Coronary artery (tissue), 2 donors: ENCODE data around the gene FAM180A.

ENCODE experiments used
- DNase-seq: peaks from one replicate; pipeline ENCODE4 v3.0.0-alpha.2; 2017; ENCODE audit warnings: low spot score
- H3K27ac ChIP-seq, 2 donors: fragments of 200-600 bp; sonication (generic); one replicate each; pipeline ENCODE4 v1.5.1; 2016 to 2019
- H3K4me3 ChIP-seq: fragments of 200-600 bp; sonication (generic); 2 replicates; pipeline ENCODE4 v1.5.1; 2016; ENCODE audit warnings: mild to moderate bottlenecking, moderate library complexity
- TF ChIP-seq, protein P1 (sequence below): fragments of 200-600 bp; sonication (generic); IDR thresholded peaks from one replicate; pipeline ENCODE4 v1.5.1; 2019; ENCODE audit warnings: antibody characterized with exemption

The FAM180A gene

DNA sequence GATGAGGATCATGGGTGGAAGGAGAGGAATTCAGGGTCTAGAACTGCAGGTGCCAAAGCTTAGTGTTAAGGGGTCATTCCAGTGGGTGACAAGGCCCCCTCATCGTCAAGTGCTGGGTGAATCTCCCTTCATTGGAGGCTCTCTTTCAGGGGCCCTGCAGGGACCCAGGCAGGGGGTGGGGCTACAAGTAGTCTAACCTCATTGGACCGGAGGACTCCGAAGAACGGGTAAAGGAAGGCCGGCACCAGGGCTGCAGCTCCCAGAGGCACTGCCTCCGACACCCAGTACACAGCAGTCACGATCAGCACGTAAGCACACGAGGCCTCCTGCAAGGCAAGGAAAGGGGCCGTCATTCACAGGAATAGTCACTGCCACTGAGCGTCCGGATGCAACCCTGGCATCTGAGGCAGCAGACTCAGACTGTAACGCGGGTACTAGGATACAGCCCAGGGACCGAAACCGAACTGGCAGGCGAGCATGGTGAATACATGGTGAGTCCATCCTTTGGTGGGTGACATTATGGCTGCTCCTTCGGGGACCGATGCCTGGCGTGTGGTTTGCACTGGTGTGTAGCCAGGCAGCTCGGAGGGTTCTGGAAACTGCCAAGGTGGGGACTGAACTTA lies 27.3 kb downstream of the FAM180A start:
- Histone ChIP-seq H3K27ac (no peak overlapping the region), H3K4me3 (no peak overlapping the region)
- DNase-seq, result no peak
- TF ChIP-seq, protein P1, sequence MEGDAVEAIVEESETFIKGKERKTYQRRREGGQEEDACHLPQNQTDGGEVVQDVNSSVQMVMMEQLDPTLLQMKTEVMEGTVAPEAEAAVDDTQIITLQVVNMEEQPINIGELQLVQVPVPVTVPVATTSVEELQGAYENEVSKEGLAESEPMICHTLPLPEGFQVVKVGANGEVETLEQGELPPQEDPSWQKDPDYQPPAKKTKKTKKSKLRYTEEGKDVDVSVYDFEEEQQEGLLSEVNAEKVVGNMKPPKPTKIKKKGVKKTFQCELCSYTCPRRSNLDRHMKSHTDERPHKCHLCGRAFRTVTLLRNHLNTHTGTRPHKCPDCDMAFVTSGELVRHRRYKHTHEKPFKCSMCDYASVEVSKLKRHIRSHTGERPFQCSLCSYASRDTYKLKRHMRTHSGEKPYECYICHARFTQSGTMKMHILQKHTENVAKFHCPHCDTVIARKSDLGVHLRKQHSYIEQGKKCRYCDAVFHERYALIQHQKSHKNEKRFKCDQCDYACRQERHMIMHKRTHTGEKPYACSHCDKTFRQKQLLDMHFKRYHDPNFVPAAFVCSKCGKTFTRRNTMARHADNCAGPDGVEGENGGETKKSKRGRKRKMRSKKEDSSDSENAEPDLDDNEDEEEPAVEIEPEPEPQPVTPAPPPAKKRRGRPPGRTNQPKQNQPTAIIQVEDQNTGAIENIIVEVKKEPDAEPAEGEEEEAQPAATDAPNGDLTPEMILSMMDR, result no peak

DNA sequence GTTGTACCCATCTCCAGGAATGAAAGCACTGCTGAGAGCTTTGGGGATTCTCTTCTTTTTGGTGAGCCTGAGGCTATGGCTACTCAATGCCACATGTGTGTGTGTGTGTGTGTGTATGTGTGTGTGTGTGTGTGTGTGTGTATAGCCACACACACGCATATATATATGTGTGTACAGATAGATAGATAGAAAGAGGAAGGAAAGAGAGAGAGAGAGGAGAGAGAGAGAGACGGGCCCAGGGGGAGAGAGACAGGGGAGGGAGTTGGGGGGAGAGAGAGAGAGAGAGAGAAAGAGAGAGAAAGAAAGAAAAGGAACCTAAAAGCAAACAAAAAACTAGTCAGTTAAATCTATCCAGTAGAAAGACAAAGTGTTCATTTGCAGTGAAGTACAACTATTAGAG lies 28.9 kb downstream of the FAM180A start:
- DNase-seq, result no peak
- TF ChIP-seq, protein P1, result no peak
- Histone ChIP-seq H3K4me3 (no peak overlapping the region), H3K27ac (no peak overlapping the region)

DNA sequence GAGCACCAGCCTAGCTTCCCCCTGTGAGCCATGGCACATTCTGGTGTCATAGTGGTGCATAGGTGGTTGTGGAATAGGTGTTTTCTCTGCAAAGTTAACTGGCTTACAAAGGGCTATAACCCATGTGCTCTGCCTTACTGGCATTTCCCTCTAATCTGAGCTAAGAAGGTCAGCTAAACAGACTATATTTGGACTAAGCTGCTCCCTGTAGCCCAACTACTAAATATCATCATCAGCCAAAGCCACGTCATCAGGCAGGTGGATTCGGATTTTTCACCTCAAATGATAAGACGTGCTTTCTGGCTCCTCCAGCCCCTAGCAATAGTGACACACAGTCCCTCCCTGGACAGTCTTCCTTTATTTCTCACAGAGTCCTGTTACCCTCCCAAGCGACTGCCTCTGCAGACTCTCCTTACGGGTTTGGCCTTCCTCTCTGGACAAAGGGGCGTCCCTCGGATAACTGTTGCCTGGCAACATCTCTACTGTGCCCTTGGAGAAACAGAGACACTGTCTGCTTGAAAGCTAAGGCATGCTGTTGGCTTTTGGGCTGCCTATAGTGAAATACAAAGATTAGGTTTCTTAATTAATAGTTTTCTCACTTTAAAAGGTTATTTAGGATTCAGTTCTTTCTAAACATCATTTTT lies 29.7 kb downstream of the FAM180A start:
- TF ChIP-seq, protein P1, result no peak
- no peak overlapping the region for H3K4me3 ChIP-seq
- DNase-seq, result no peak
- no peak overlapping the region for H3K27ac ChIP-seq

DNA sequence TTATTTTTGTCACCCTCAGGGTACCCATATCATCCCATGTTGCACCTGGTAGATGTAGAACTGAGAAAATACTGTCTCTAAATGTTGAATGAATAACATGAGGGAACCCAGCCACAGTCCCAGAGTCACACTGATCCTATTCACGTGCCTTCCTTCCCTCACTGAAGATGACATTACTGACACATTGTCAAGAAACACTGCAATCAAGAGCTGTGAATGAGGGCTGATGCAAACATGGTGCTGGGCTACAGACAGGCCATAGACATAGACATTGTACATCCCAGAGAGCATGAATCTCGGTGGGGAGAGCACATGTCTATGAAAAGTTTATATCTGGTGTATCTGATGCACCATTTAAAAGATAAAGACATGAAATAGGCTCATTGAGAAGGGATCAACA lies 30.4 kb downstream of the FAM180A start:
- H3K27ac ChIP-seq, result no peak overlapping the region
- no peak for DNase-seq
- TF ChIP-seq, protein P1, result no peak

DNA sequence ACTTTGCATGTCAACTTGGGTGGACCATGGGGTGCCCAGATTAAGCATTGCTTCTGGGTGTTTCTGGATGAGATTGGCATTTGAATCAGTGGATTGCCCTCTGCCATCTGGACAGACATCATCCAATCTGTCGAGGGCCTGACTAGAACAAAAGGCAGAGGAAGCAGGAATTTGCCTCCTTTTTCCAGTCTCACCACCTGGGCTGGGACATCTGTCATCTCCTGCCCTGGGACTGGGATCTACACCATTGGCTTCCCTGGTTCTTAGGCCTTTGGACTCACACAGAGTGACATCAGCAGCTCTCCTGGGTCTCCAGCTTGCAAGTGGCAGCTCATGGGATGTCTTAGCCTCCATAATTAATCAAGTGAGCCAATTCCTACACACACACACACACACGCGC lies 30.9 kb downstream of the FAM180A start:
- DNase-seq, result no peak
- TF ChIP-seq, protein P1, result no peak
- H3K27ac ChIP-seq, result no peak overlapping the region
- no peak overlapping the region for H3K4me3 ChIP-seq

More for the DNA sequence above, 30.4 kb downstream of the FAM180A start:
- H3K4me3 ChIP-seq, result no peak overlapping the region

DNA sequence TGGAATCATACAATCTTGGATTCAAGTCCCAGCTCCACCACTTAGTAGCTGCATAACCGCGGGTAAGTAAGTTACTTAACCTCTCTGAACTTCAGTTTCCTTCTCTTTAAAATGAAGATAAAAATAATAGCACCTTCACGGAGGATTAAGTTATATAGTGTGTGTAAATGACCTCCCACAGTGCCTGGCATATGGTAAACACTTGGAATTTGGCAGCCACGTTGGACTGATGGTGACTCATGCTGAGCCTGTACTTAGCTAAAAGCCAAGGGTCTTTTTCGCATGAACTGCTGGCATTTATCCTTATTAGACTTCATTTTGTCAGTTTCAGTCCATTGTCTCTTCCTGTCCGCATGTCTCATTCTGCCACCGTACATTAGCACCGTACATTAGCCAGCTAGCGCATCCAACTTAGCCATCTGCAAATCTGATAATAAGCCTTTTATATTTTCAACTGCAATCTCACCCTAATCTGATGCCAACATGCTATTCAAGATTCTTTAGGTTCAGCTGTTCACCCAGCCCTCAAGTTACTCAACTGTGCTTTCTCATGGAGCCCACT lies 31.9 kb downstream of the FAM180A start:
- H3K27ac ChIP-seq, result no peak overlapping the region
- DNase-seq, result no peak
- no peak overlapping the region for H3K4me3 ChIP-seq
- TF ChIP-seq, protein P1, result no peak

DNA sequence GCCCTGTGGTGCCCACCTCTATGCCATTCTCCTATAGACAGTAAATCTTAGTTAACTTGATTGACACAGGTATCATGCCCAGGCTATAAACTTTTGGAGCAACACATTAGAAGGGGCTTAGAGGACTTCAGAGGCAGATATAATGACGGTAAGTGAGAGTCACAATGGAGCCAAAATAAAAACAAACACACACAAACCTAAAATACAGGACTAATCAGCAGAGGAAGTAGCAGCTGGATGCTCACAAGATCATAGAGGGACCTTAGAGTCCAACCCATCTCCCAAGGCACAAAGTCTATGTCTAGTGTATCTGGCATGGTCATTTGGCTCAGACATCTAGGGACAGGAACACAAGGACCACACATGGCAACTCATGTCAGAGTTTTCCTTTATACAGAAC lies 32.9 kb downstream of the FAM180A start:
- TF ChIP-seq, protein P1, result no peak
- no peak overlapping the region for H3K27ac ChIP-seq
- no peak for DNase-seq
- no peak overlapping the region for H3K4me3 ChIP-seq
